GM12892 (cell line): Measurements from ENCODE around the gene MBL2.

Source experiments
- POLR2A ChIP-seq: IDR thresholded peaks from 2 replicates; pipeline ENCODE4 v1.6.1; 2011; ENCODE audit warnings: low read depth, low read length, control low read depth
- TAF1 ChIP-seq: IDR thresholded peaks from 2 replicates; pipeline ENCODE4 v1.6.1; 2011; ENCODE audit warnings: low read depth, mild to moderate bottlenecking, control low read depth, low read length, borderline replicate concordance

DNA sequence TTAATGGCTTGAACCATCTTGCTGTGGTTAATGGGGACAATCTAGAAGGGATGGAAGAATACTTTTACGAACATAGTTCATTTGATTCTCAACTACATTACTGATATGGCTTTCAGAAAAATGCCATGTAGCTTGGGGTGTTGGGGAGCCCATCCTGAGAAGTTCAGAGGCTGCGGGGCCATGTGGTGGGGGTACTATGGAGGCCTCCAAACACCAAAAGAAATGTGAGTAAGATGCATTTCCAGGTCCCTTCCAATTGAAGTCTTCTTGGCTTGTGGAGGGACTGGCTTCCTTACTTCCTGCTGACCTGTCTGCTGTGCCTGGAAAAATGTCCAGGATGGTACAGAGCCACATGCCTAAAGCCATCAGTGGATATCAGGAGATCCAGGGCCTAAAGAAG is 1.6 kb upstream of the MBL2 start:
- no peak for TF ChIP-seq POLR2A
- TF ChIP-seq TAF1: no peak
